ENCODE data around the gene MPO.

MPO gene

GRCh38 chr17:58252141-58252540, 28.6 kb downstream of the MPO start:
- Histone ChIP-seq H3K4me3 (ENCODE audit: low read depth, low read length) (no peak overlapping the region), H3K27ac (no peak overlapping the region), H3K9ac (no peak overlapping the region), H3K4me1 (peaks cover 8% of the 10 kb centered on the region), H2AFZ (no peak overlapping the region), H3K9me3 (ENCODE audit: control insufficient read depth, low read length) (no peaks in the 10 kb centered on the region), H3K36me3 (ENCODE audit: control insufficient read depth, insufficient read depth, low read length) (no peaks in the 10 kb centered on the region), H3K79me2 (no peaks in the 10 kb centered on the region), H3K4me2 (ENCODE audit: low read length) (no peak overlapping the region), H3K27me3 (ENCODE audit: control insufficient read depth, insufficient read depth, low read length) (no peaks in the 10 kb centered on the region)
- TF ChIP-seq CTCF (IDR thresholded peaks at IDR 0.05), result no peak

- Histone ChIP-seq H3K9ac (no peak overlapping the region), H3K79me2 (no peaks in the 10 kb centered on the region), H3K4me3 (ENCODE audit: low read depth, low read length) (no peak overlapping the region), H3K4me2 (ENCODE audit: low read length) (no peak overlapping the region), H3K4me1 (peaks cover 8% of the 10 kb centered on the region), H3K9me3 (ENCODE audit: control insufficient read depth, low read length) (no peaks in the 10 kb centered on the region), H2AFZ (no peak overlapping the region), H3K36me3 (ENCODE audit: control insufficient read depth, insufficient read depth, low read length) (no peaks in the 10 kb centered on the region), H3K27ac (no peak overlapping the region), H3K27me3 (ENCODE audit: control insufficient read depth, insufficient read depth, low read length) (no peaks in the 10 kb centered on the region)
- no peak for TF ChIP-seq CTCF (IDR thresholded peaks at IDR 0.05)
These were observed 30.3 kb downstream of the MPO start for GRCh38 chr17:58250344-58251011.

GRCh38 chr17:58249270-58250133, 31.2 kb downstream of the MPO start:
- peak; percentile 92 for TF ChIP-seq CTCF (IDR thresholded peaks at IDR 0.05)
- no peaks in the 10 kb centered on the region for H3K9me3 ChIP-seq (ENCODE audit: control insufficient read depth, low read length)
- no peak overlapping the region for H3K27ac ChIP-seq
- H3K4me1 ChIP-seq, result peaks cover 8% of the 10 kb centered on the region
- no peak overlapping the region for H3K9ac ChIP-seq
- no peaks in the 10 kb centered on the region for H3K79me2 ChIP-seq
- H3K4me2 ChIP-seq (ENCODE audit: low read length), result peak overlapping the region; percentile 93
- no peaks in the 10 kb centered on the region for H3K36me3 ChIP-seq (ENCODE audit: control insufficient read depth, insufficient read depth, low read length)
- peak overlapping the region; percentile 54 for H3K4me3 ChIP-seq (ENCODE audit: low read depth, low read length)
- no peaks in the 10 kb centered on the region for H3K27me3 ChIP-seq (ENCODE audit: control insufficient read depth, insufficient read depth, low read length)
- H2AFZ ChIP-seq, result peak overlapping the region; percentile 94

GRCh38 chr17:58248955-58249269, 31.8 kb downstream of the MPO start:
- no peak overlapping the region for H3K9ac ChIP-seq
- H3K9me3 ChIP-seq (ENCODE audit: control insufficient read depth, low read length), result no peaks in the 10 kb centered on the region

More at GRCh38 chr17:58248955-58249269, 31.8 kb downstream of the MPO start:
- Histone ChIP-seq H3K27ac (no peak overlapping the region), H3K4me2 (ENCODE audit: low read length) (no peak overlapping the region), H3K79me2 (no peaks in the 10 kb centered on the region), H3K4me1 (peaks cover 8% of the 10 kb centered on the region), H3K36me3 (ENCODE audit: control insufficient read depth, insufficient read depth, low read length) (no peaks in the 10 kb centered on the region), H3K4me3 (ENCODE audit: low read depth, low read length) (no peak overlapping the region), H2AFZ (peak overlapping the region; percentile 94), H3K27me3 (ENCODE audit: control insufficient read depth, insufficient read depth, low read length) (no peaks in the 10 kb centered on the region)
- no peak for TF ChIP-seq CTCF (IDR thresholded peaks at IDR 0.05)
